Adrenal gland (tissue), 12 donors: ENCODE results near the gene SLC9A9. TPM values are rescaled to one million over a fixed set of nuclear protein-coding genes. Genes with fewer than 3 reads are reported as not detected.

Experiments used
- DNase-seq, 7 donors: peaks; one replicate each; pipeline ENCODE4 v3.0.0-alpha.2; 2019 to 2020
- H3K27ac ChIP-seq, 5 donors: fragments of 200-600 bp; sonication (generic) in 4 of 5; 1 replicate in 3 of 5; 2 replicates in 2 of 5; pipeline versions ENCODE4 v1.5.1 to v1.8.0; 2016 to 2020; ENCODE audit warnings: mild to moderate bottlenecking in 1 of 5
- H3K27me3 ChIP-seq: fragments of 200-600 bp; 2 replicates; pipeline ENCODE4 v1.8.0; 2021
- H3K36me3 ChIP-seq, 2 donors: fragments of 200-600 bp; replicated peaks in 1 of 2; 1 replicate in 1 of 2; 2 replicates in 1 of 2; pipeline versions ENCODE4 v1.5.1 to v1.8.0; 2018 to 2022
- H3K4me1 ChIP-seq, 2 donors: fragments of 200-600 bp; replicated peaks in 1 of 2; 1 replicate in 1 of 2; 2 replicates in 1 of 2; pipeline versions ENCODE4 v1.5.1 to v1.8.0; 2018 to 2021
- H3K4me3 ChIP-seq, 4 donors: fragments of 200-600 bp; sonication (generic) in 3 of 4; one replicate each; pipeline ENCODE4 v1.5.1; 2016 to 2018
- H3K9me3 ChIP-seq, 3 donors: fragments of 200-600 bp; sonication (generic) in 1 of 3; replicated peaks in 1 of 3; 1 replicate in 2 of 3; 2 replicates in 1 of 3; pipeline versions ENCODE4 v1.5.1 to v1.8.0; 2016 to 2021
- POLR2A ChIP-seq, 2 donors: fragments of 450-650 bp; IDR thresholded peaks; one replicate each; pipeline ENCODE4 v1.6.1; 2017; ENCODE audit warnings: antibody characterized with exemption in 2 of 2, mild to moderate bottlenecking in 2 of 2, moderate library complexity in 1 of 2
- WGBS, 4 donors: extraction: QIAGEN DNeasy Blood & Tissue Kit in 2 of 4; methylation state at CpG; one replicate each; pipeline versions ENCODE4 v1.1.5 to v1.1.7; 2013 to 2017; 5-methylcytosine and 5-hydroxymethylcytosine counted together
- intact Hi-C, 2 donors: fragments of 100-400 bp; cut with DNase I; formaldehyde crosslinking; loops; one replicate each; pipeline versions ENCODE4 v1.14.1 to v1.15.0; 2022 to 2023
- polyA plus RNA-seq, 3 donors: library from polyadenylated mRNA; stranded (reverse); fragments of 200-250 nt in 2 of 3; fragments of 350-450 nt in 1 of 3; fragmentation: Illumina TruSeq in 1 of 3; extraction: RNeasy Lipid Tissue Mini Kit (QIAGEN cat#74804) in 1 of 3; gene quantifications; one replicate each; pipeline ENCODE4 v1.2.3, GENCODE V29; 2013 to 2014
- total RNA-seq, 9 donors: library from RNA; depleted of rRNA in 4 of 9; stranded (reverse); fragments of >200 nt in 4 of 9; fragments of 120-200 nt in 1 of 9; fragmentation: NEBNext Ultra II Directional in 1 of 9; extraction: Animal tissue kit (Norgen Biotek cat#: 25700) in 1 of 9; gene quantifications; one replicate each; pipeline versions ENCODE4 v1.1.0 to v1.2.4, GENCODE V29; 2013 to 2023
- TF ChIP-seq, protein P1 (sequence below), 6 experiments: fragments of 450-650 bp in 4 of 6; fragments of 200-600 bp in 2 of 6; sonication (generic) in 1 of 6; IDR thresholded peaks; 1 replicate in 5 of 6; 2 replicates in 1 of 6; pipeline versions ENCODE4 v1.5.1 to v1.8.0; 2016 to 2021; ENCODE audit warnings: antibody characterized with exemption in 6 of 6, mild to moderate bottlenecking in 2 of 6, moderate library complexity in 1 of 6
- donor health status: healthy with polysubstance abuse.
- donor health status: Bipolar disorder and iron deficiency.
- donor health status: DM: yes; HTN: yes; CAD: no.
- donor health status: DM: no; HTN: no; CAD: no.
- donor health status: DM: no; HTN: no; CAD: no.
- donor health status: DM: yes; HTN: yes; CAD: no.

The SLC9A9 gene
- total and polyA plus RNA-seq, 12 donors = 4.2 to 23.7 (median 13.5) TPM

DNA sequence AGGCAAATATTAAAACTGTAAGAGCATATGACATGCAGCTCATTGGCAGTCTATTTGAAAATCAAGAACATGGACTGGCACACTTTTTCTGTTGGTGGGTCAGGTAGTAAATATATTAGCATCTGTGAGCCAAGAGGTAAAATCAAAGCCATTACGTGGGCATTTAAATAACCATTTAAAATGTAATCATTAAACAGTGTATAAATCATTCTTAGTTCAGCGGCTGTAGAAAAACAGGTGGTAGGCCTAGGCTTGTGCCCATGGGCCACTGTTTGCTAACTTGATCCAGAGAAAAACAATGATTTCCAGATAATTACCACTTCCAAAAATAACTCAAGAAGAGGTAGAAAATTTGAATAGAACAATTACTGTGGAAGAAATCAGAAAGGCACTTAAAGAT, 623.6 kb downstream of the SLC9A9 start:
- WGBS, 4 donors = 90 to 96% (median 94%) methylated on average over 2 of the region's 2 CpGs
- no peaks in the 10 kb centered on the region for H3K9me3 ChIP-seq
- H3K27me3 ChIP-seq = no peaks in the 10 kb centered on the region
- intact Hi-C loops = no loop called here
- peaks cover 0 to 7% of the 10 kb centered on the region in 2 donors for H3K4me1 ChIP-seq
- no peaks in the 10 kb centered on the region for H3K36me3 ChIP-seq
- H3K4me3 ChIP-seq = no peak overlapping the region
- TF ChIP-seq POLR2A (IDR thresholded peaks at IDR 0.05) = no peak
- TF ChIP-seq, protein P1, sequence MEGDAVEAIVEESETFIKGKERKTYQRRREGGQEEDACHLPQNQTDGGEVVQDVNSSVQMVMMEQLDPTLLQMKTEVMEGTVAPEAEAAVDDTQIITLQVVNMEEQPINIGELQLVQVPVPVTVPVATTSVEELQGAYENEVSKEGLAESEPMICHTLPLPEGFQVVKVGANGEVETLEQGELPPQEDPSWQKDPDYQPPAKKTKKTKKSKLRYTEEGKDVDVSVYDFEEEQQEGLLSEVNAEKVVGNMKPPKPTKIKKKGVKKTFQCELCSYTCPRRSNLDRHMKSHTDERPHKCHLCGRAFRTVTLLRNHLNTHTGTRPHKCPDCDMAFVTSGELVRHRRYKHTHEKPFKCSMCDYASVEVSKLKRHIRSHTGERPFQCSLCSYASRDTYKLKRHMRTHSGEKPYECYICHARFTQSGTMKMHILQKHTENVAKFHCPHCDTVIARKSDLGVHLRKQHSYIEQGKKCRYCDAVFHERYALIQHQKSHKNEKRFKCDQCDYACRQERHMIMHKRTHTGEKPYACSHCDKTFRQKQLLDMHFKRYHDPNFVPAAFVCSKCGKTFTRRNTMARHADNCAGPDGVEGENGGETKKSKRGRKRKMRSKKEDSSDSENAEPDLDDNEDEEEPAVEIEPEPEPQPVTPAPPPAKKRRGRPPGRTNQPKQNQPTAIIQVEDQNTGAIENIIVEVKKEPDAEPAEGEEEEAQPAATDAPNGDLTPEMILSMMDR (IDR thresholded peaks at IDR 0.05) = no peak
- no peak for DNase-seq
- no peak overlapping the region for H3K27ac ChIP-seq

DNA sequence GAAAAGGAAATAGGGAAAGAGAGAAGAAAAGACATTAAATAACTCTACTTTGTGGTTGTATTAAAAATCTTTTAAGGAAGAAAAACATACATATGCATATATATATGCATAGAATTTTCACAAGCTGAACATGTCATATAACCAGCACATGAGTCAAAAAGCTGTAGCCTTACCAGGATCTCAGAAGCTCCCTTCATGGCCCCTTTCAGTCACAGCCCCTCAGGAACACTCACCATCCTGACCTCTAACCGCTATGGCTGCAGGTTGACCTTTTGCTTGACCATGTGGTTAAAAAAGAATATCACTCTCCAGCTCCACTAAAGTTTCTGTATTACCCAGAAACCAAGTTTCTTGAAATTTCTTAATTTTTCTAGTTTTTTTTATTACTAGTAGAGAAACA, 625.3 kb downstream of the SLC9A9 start:
- intact Hi-C loops = no loop called here

DNA sequence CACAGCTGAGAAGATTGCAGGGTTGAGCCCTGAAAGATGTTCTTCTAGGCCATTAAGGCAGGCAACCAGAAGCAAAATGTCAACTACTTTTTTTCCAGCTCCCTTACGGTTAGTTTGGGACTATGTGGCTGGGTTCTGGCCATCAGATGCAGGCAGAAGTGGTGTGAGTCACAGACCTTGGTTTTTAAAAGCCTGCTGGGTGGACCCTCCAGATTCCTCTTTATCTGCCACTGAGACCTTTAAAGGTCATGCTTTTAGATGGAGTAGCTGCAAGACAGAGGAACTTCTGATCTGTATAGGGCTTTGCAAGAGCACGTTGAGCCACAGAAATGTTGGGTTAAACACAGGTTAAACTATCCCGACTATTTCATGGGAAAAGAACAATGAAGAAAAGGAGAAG, 625.8 kb downstream of the SLC9A9 start:
- intact Hi-C loops = no loop called here
- no peaks in the 10 kb centered on the region for H3K36me3 ChIP-seq
- 40 to 43% (median 42%) methylated on average over 3 of the region's 3 CpGs for WGBS, 4 donors
- no peaks in the 10 kb centered on the region for H3K27me3 ChIP-seq
- no peak overlapping the region for H3K27ac ChIP-seq
- peak in 3 of 7 donors; percentile 3 to 23 (median 15) for DNase-seq
- H3K4me3 ChIP-seq = no peak overlapping the region
- TF ChIP-seq POLR2A (IDR thresholded peaks at IDR 0.05) = no peak
- TF ChIP-seq, protein P1 (IDR thresholded peaks at IDR 0.05) = no peak
- peaks cover 0 to 7% of the 10 kb centered on the region in 2 donors for H3K4me1 ChIP-seq
- no peaks in the 10 kb centered on the region for H3K9me3 ChIP-seq

More for the DNA sequence above, 625.3 kb downstream of the SLC9A9 start:
- TF ChIP-seq, protein P1 (IDR thresholded peaks at IDR 0.05) = no peak
- no peak for TF ChIP-seq POLR2A (IDR thresholded peaks at IDR 0.05)
- WGBS, 4 donors = 71 to 93% (median 91%) methylated on average over 1 of the region's 1 CpG
- H3K36me3 ChIP-seq = no peaks in the 10 kb centered on the region
- H3K27me3 ChIP-seq = no peaks in the 10 kb centered on the region
- no peaks in the 10 kb centered on the region for H3K9me3 ChIP-seq
- H3K4me3 ChIP-seq = no peak overlapping the region
- DNase-seq = no peak
- H3K4me1 ChIP-seq = peaks cover 0 to 7% of the 10 kb centered on the region in 2 donors
- H3K27ac ChIP-seq = no peak overlapping the region

DNA sequence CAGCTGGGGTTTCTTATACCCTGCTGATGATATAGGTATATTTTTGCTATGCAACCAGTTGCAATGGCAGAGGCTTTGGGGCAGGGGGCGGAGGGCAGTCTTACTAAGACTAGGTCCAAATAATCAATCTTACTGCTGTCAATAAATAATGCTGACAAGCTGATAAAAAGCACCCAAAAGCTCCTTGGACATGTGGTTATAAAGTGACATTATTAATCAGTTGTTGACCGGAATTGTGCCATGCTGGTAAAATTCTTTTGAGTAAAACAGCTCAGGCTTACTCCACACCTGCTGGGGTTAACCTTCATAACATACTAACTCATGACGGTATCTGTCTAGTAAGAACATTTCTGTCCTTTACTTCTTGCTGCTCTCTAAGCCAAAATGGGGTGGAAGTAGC, 626.8 kb downstream of the SLC9A9 start:
- Histone ChIP-seq H3K27me3 (no peaks in the 10 kb centered on the region), H3K4me1 (peaks cover 0 to 7% of the 10 kb centered on the region in 2 donors), H3K27ac (no peak overlapping the region), H3K9me3 (no peaks in the 10 kb centered on the region), H3K4me3 (no peak overlapping the region), H3K36me3 (no peaks in the 10 kb centered on the region)
- intact Hi-C loops = no loop called here
- no peak for DNase-seq
- no peak for TF ChIP-seq POLR2A (IDR thresholded peaks at IDR 0.05)
- TF ChIP-seq, protein P1 (IDR thresholded peaks at IDR 0.05) = no peak
- 75 to 86% (median 82%) methylated on average over 3 of the region's 3 CpGs for WGBS, 4 donors
